HepG2 (cell line): ENCODE measurements around the gene CAMTA1. TPM values are rescaled to one million over a fixed set of nuclear protein-coding genes. Genes with fewer than 3 reads are reported as not detected.

ENCODE experiments used
- ATF7 ChIP-seq, 2 experiments: fragments of 450-650 bp in 1 of 2; sonication (generic) in 1 of 2; formaldehyde crosslinking in 1 of 2; IDR thresholded peaks; 2 replicates each; pipeline versions ENCODE4 v1.4.0 to v1.6.1; 2016 to 2020; ENCODE audit warnings: antibody characterized with exemption in 1 of 2, mild to moderate bottlenecking in 1 of 2, missing genetic modification reagents in 1 of 2
- GABPB1 ChIP-seq: IDR thresholded peaks from 2 replicates; pipeline ENCODE4 v1.6.1; 2016; ENCODE audit warnings: mild to moderate bottlenecking, missing genetic modification reagents, moderate library complexity, missing compliant biosample characterization
- HCFC1 ChIP-seq: fragments of 150-350 bp; IDR thresholded peaks from 2 replicates; pipeline ENCODE4 v1.6.1; 2014; ENCODE audit warnings: low read depth, low read length
- HNRNPLL ChIP-seq: fragments of 200-400 bp; formaldehyde crosslinking; IDR thresholded peaks from 2 replicates; pipeline ENCODE4 v1.6.1; 2017; ENCODE audit warnings: mild to moderate bottlenecking, low read depth, low read length; ENCODE audit not compliant: poor library complexity, severe bottlenecking
- KDM4B ChIP-seq: sonication (generic); formaldehyde crosslinking; IDR thresholded peaks from 2 replicates; pipeline ENCODE4 v1.4.0; 2020; ENCODE audit warnings: missing genetic modification reagents
- KLF15 ChIP-seq: sonication (generic); formaldehyde crosslinking; IDR thresholded peaks from 2 replicates; pipeline ENCODE4 v1.8.1; 2023; ENCODE audit warnings: borderline replicate concordance, mild to moderate bottlenecking, inconsistent platforms, missing genetic modification reagents, mixed read lengths
- MBNL3 ChIP-seq: fragments of 250-450 bp; sonication (Bioruptor Pico); conservative IDR thresholded peaks from 2 replicates; pipeline ENCODE4 v1.8.0; 2022; ENCODE audit warnings: mild to moderate bottlenecking, inconsistent platforms
- NFYB ChIP-seq: sonication (generic); formaldehyde crosslinking; IDR thresholded peaks from 2 replicates; pipeline ENCODE4 v1.4.0; 2020; ENCODE audit warnings: missing genetic modification reagents
- NFYC ChIP-seq: IDR thresholded peaks from 2 replicates; pipeline ENCODE4 v1.6.1; 2016; ENCODE audit warnings: missing genetic modification reagents, missing compliant biosample characterization
- NR2C2 ChIP-seq: sonication (generic); formaldehyde crosslinking; IDR thresholded peaks from 2 replicates; pipeline ENCODE4 v1.4.0; 2020; ENCODE audit warnings: missing genetic modification reagents, mild to moderate bottlenecking, moderate library complexity, borderline replicate concordance
- NR2F1 ChIP-seq, 2 experiments: fragments of 450-650 bp in 1 of 2; formaldehyde crosslinking in 1 of 2; IDR thresholded peaks; 2 replicates each; pipeline versions ENCODE4 v1.5.0 to v1.6.1; 2016 to 2020; ENCODE audit warnings: mild to moderate bottlenecking in 1 of 2, missing compliant biosample characterization in 1 of 2, missing genetic modification reagents in 1 of 2, moderate library complexity in 1 of 2
- PBX2 ChIP-seq: IDR thresholded peaks from 2 replicates; pipeline ENCODE4 v1.6.1; 2016; ENCODE audit warnings: control low read depth
- PHF8 ChIP-seq: sonication (generic); formaldehyde crosslinking; IDR thresholded peaks from 2 replicates; pipeline ENCODE4 v1.5.0; 2020; ENCODE audit warnings: missing genetic modification reagents
- POLR2A ChIP-seq, 2 experiments: IDR thresholded peaks; 2 replicates each; pipeline ENCODE4 v1.6.1; 2011; ENCODE audit warnings: low read depth in 2 of 2, low read length in 2 of 2, mild to moderate bottlenecking in 1 of 2, moderate library complexity in 1 of 2; ENCODE audit not compliant: insufficient read depth in 1 of 2
- RBFOX2 ChIP-seq: fragments of 200-400 bp; formaldehyde crosslinking; IDR thresholded peaks from 2 replicates; pipeline ENCODE4 v1.6.1; 2017; ENCODE audit warnings: low read depth, mild to moderate bottlenecking, low read length
- RFX5 ChIP-seq: IDR thresholded peaks from 2 replicates; pipeline ENCODE4 v1.6.1; 2011; ENCODE audit warnings: low read depth, low read length, improper control_type of control experiment
- RFXAP ChIP-seq: sonication (generic); formaldehyde crosslinking; IDR thresholded peaks from 2 replicates; pipeline ENCODE4 v1.4.0; 2020; ENCODE audit warnings: missing genetic modification reagents, borderline replicate concordance
- SALL1 ChIP-seq: sonication (generic); formaldehyde crosslinking; IDR thresholded peaks from 2 replicates; pipeline ENCODE4 v1.8.0; 2022; ENCODE audit warnings: mild to moderate bottlenecking, missing genetic modification reagents
- ZBTB7B ChIP-seq: sonication (generic); formaldehyde crosslinking; IDR thresholded peaks from 2 replicates; pipeline ENCODE4 v1.4.0; 2020; ENCODE audit warnings: missing genetic modification reagents
- ZNF180 ChIP-seq: sonication (generic); formaldehyde crosslinking; IDR thresholded peaks from 2 replicates; pipeline ENCODE4 v1.4.0; 2020; ENCODE audit warnings: low read depth, missing genetic modification reagents, borderline replicate concordance
- ZNF24 ChIP-seq: fragments of 450-650 bp; IDR thresholded peaks from 2 replicates; pipeline ENCODE4 v1.6.1; 2017; ENCODE audit warnings: antibody characterized with exemption, mild to moderate bottlenecking
- ZNF292 ChIP-seq: sonication (generic); formaldehyde crosslinking; IDR thresholded peaks from 2 replicates; pipeline ENCODE4 v1.8.1; 2022; ENCODE audit warnings: mild to moderate bottlenecking, low read depth, missing genetic modification reagents, borderline replicate concordance
- ZNF333 ChIP-seq: sonication (generic); formaldehyde crosslinking; IDR thresholded peaks from 2 replicates; pipeline ENCODE4 v1.4.0; 2020; ENCODE audit warnings: mild to moderate bottlenecking, missing genetic modification reagents, borderline replicate concordance
- ZNF777 ChIP-seq: sonication (generic); formaldehyde crosslinking; IDR thresholded peaks from 2 replicates; pipeline ENCODE4 v1.4.0; 2020; ENCODE audit warnings: missing genetic modification reagents
- ZSCAN25 ChIP-seq: sonication (generic); formaldehyde crosslinking; IDR thresholded peaks from 2 replicates; pipeline ENCODE4 v1.8.0; 2022; ENCODE audit warnings: mild to moderate bottlenecking, missing genetic modification reagents
- ZXDC ChIP-seq: sonication (generic); formaldehyde crosslinking; IDR thresholded peaks from 2 replicates; pipeline ENCODE4 v1.5.0; 2020; ENCODE audit warnings: mild to moderate bottlenecking, missing genetic modification reagents
- polyA plus RNA-seq, 8 experiments: library from polyadenylated mRNA; depleted of rRNA in 3 of 8; stranded (reverse) in 7 of 8; unstranded in 1 of 8; fragments of >200 nt; fragmentation: Illumina TruSeq in 4 of 8; extraction: Trizol in 4 of 8; gene quantifications; 2 replicates each; pipeline versions ENCODE4 v1.2.1 to v1.2.3, GENCODE V29; 2011 to 2016; ENCODE audit warnings: low read depth in 4 of 8, missing spikeins in 1 of 8, mixed read lengths in 1 of 8; ENCODE audit not compliant: insufficient read depth in 1 of 8
- total RNA-seq, 5 experiments: library from RNA; depleted of rRNA; stranded (reverse); fragments of >200 nt; fragmentation: Illumina TruSeq; extraction: Trizol; gene quantifications; 2 replicates each; pipeline ENCODE4 v1.2.3, GENCODE V29; 2016; ENCODE audit warnings: low read depth in 1 of 5
- TF ChIP-seq, protein P1 (sequence below): sonication (generic); formaldehyde crosslinking; IDR thresholded peaks from 2 replicates; pipeline ENCODE4 v1.8.1; 2023; ENCODE audit warnings: mild to moderate bottlenecking, moderate library complexity, missing genetic modification reagents

CAMTA1 gene
- total and polyA plus RNA-seq, 2 of the 13 experiments (the other 11 are each of a cell fraction or from before 2014, with no cell fraction given) = 25.0 to 36.4 TPM

GRCh38 chr1:7704214-7705047 lies 919.2 kb downstream of the CAMTA1 start (continued):
- peak; percentile 47; the same call in 1 of the 2 replicates for TF ChIP-seq GABPB1 (CRISPR knock-in tag)
- TF ChIP-seq NR2C2 (CRISPR knock-in tag) = no peak
- peak; percentile 90 for TF ChIP-seq HNRNPLL
- TF ChIP-seq RFX5 = peak; percentile 99
- no peak for TF ChIP-seq MBNL3 (CRISPR knock-in tag)
- TF ChIP-seq POLR2A (IDR thresholded peaks at IDR 0.05; ENCODE audit: insufficient read depth in 1 of 2, low read depth in 2 of 2, low read length in 2 of 2) = peak in 1 of 2 experiments; percentile 61; a peak in 3 of 4 replicates
- 0 out of 2 replicates have a peak, but pooled peaks have one; percentile 22 for TF ChIP-seq ATF7 (IDR thresholded peaks at IDR 0.05)
- peak; percentile 85; the same call in 1 of the 2 replicates for TF ChIP-seq ATF7 (CRISPR knock-in tag; IDR thresholded peaks at IDR 0.05)
- TF ChIP-seq RBFOX2 = peak; percentile 67
- TF ChIP-seq NR2F1 (CRISPR knock-in tag; IDR thresholded peaks at IDR 0.05) = no peak
- no peak for TF ChIP-seq KDM4B
- peak; percentile 21; the same call in 1 of the 2 replicates for TF ChIP-seq ZSCAN25 (CRISPR knock-in tag)
- peak; percentile 77 for TF ChIP-seq ZNF777
- TF ChIP-seq SALL1 = no peak
- TF ChIP-seq ZBTB7B (CRISPR knock-in tag) = no peak
- no peak for TF ChIP-seq PBX2 (CRISPR knock-in tag)
- TF ChIP-seq ZNF333 (CRISPR knock-in tag) = no peak
- TF ChIP-seq ZNF292 (CRISPR knock-in tag) = no peak
- TF ChIP-seq RFXAP (CRISPR knock-in tag) = peak; percentile 99
- TF ChIP-seq ZXDC (CRISPR knock-in tag) = no peak
- peak; percentile 87 for TF ChIP-seq NFYC (CRISPR knock-in tag)
- TF ChIP-seq NFYB = peak; percentile 86
- TF ChIP-seq HCFC1 = no peak
- TF ChIP-seq ZNF180 (CRISPR knock-in tag) = no peak
- TF ChIP-seq KLF15 (CRISPR knock-in tag) = no peak
- TF ChIP-seq, protein P1, sequence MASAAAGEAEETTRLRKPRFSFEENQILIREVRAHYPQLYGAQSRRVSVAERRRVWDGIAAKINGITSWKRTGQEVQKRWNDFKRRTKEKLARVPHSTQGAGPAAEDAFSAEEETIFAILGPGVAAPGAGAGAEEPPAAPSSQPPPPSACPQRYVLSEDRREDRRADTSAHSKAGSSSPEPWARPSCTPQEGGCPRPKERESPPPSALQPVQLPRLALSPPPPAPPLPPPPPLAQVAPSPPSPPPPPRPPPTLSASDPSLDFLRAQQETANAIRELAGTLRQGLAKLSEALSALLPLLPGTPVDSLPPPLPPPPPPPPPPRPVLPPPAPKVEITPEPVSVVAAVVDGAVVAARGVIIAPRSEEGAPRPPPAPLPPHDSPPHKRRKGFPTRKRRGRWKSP (CRISPR knock-in tag) = peak; percentile 99
- no peak for TF ChIP-seq ZNF24
- peak; percentile 53 for TF ChIP-seq PHF8
